Adrenal gland (tissue), 5 donors: Measurements from ENCODE around the gene MAGI2.

Experiments
- CTCF ChIP-seq, 6 experiments: fragments of 450-650 bp in 4 of 6; fragments of 200-600 bp in 2 of 6; sonication (generic) in 1 of 6; IDR thresholded peaks; 1 replicate in 5 of 6; 2 replicates in 1 of 6; pipeline versions ENCODE4 v1.5.1 to v1.8.0; 2016 to 2021; ENCODE audit warnings: antibody characterized with exemption in 6 of 6, mild to moderate bottlenecking in 2 of 6, moderate library complexity in 1 of 6
- POLR2A ChIP-seq, 2 donors: fragments of 450-650 bp; IDR thresholded peaks; one replicate each; pipeline ENCODE4 v1.6.1; 2017; ENCODE audit warnings: antibody characterized with exemption in 2 of 2, mild to moderate bottlenecking in 2 of 2, moderate library complexity in 1 of 2
- donor health status: DM: no; HTN: no; CAD: no.

- no peak for TF ChIP-seq CTCF (IDR thresholded peaks at IDR 0.05)
- no peak for TF ChIP-seq POLR2A (IDR thresholded peaks at IDR 0.05)
These were observed 483.0 kb downstream of the MAGI2 start for GRCh38 chr7:78970440-78970916.
